ENCODE results near the gene GMDS.

DNA sequence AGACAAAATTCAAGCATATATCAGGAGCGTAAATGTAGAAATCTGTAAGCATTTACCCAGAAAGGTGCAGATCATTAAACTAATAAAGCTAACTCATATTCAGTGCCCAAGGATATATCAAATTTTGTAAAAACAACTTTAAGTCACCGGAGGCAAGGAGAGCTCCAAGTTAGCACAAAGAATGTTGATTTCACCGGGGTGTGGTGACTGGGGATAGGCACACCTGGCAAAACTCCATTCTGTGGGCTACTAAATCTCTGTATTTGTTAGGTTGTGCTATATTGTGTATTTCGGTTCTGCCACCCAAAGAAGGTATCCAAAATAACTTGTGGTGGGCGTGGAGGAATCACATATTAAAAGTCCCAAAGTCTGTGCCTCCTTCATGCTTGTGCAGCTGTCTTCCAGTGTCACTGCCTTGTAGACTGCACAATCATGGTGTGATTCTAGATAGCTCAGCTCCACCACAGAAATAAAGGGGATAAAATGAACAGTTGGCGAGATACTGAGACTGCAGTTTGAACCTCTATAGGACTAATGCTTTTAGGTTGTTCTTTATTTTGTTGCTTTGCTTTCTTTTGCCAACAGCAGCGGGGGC, 111.6 kb downstream of the GMDS start:
- TF ChIP-seq, protein P1, sequence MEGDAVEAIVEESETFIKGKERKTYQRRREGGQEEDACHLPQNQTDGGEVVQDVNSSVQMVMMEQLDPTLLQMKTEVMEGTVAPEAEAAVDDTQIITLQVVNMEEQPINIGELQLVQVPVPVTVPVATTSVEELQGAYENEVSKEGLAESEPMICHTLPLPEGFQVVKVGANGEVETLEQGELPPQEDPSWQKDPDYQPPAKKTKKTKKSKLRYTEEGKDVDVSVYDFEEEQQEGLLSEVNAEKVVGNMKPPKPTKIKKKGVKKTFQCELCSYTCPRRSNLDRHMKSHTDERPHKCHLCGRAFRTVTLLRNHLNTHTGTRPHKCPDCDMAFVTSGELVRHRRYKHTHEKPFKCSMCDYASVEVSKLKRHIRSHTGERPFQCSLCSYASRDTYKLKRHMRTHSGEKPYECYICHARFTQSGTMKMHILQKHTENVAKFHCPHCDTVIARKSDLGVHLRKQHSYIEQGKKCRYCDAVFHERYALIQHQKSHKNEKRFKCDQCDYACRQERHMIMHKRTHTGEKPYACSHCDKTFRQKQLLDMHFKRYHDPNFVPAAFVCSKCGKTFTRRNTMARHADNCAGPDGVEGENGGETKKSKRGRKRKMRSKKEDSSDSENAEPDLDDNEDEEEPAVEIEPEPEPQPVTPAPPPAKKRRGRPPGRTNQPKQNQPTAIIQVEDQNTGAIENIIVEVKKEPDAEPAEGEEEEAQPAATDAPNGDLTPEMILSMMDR (IDR thresholded peaks at IDR 0.05; ENCODE audit: borderline replicate concordance, extremely low read depth, low read length, poor library complexity, severe bottlenecking): no peak
- TF ChIP-seq EZH2 (IDR thresholded peaks at IDR 0.05; ENCODE audit: borderline replicate concordance, low read depth, low read length, severe bottlenecking): no peak

Measured in DND-41 (cell line).